Stimulated activated CD4-positive, alpha-beta T cell treated with anti-CD3 and anti-CD28 coated beads, TNF-alpha, amount 100 ng/mL, for 48 hours (primary cell): ENCODE measurements around the gene GALNT2.

ENCODE experiments used
- DNase-seq, 3 donors: peaks; one replicate each; pipeline ENCODE4 v3.0.0-alpha.2; 2020; ENCODE audit warnings: low read depth in 3 of 3

The GALNT2 gene

GRCh38 chr1:230276401-230276800 lies 209.4 kb downstream of the GALNT2 start:
- DNase-seq = no peak

GRCh38 chr1:230277201-230278025 lies 210.4 kb downstream of the GALNT2 start:
- DNase-seq = no peak

- no peak for DNase-seq
Observed at GRCh38 chr1:230278376-230278775, 211.3 kb downstream of the GALNT2 start.

GRCh38 chr1:230278871-230279582 lies 212.0 kb downstream of the GALNT2 start:
- no peak for DNase-seq

GRCh38 chr1:230279583-230279945 lies 212.5 kb downstream of the GALNT2 start:
- no peak for DNase-seq

GRCh38 chr1:230280054-230280795 lies 213.2 kb downstream of the GALNT2 start:
- no peak for DNase-seq

- DNase-seq = no peak
Observed at GRCh38 chr1:230280906-230281413, 213.9 kb downstream of the GALNT2 start.

GRCh38 chr1:230281556-230281955 lies 214.5 kb downstream of the GALNT2 start:
- no peak for DNase-seq

- DNase-seq = no peak
Observed at GRCh38 chr1:230282157-230282556, 215.1 kb downstream of the GALNT2 start.

- DNase-seq = no peak
Observed at GRCh38 chr1:230283678-230284077, 216.6 kb downstream of the GALNT2 start.

GRCh38 chr1:230284891-230285290 lies 217.9 kb downstream of the GALNT2 start:
- no peak for DNase-seq

GRCh38 chr1:230285351-230285750 lies 218.3 kb downstream of the GALNT2 start:
- no peak for DNase-seq

GRCh38 chr1:230286166-230286889 lies 219.3 kb downstream of the GALNT2 start:
- DNase-seq = no peak

GRCh38 chr1:230286890-230287269 lies 219.8 kb downstream of the GALNT2 start:
- no peak for DNase-seq

GRCh38 chr1:230287674-230288315 lies 220.8 kb downstream of the GALNT2 start:
- no peak for DNase-seq

GRCh38 chr1:230288641-230289349 lies 221.8 kb downstream of the GALNT2 start:
- no peak for DNase-seq

GRCh38 chr1:230289350-230289644 lies 222.3 kb downstream of the GALNT2 start:
- no peak for DNase-seq

GRCh38 chr1:230291731-230292620 lies 224.9 kb downstream of the GALNT2 start:
- no peak for DNase-seq

GRCh38 chr1:230292689-230293389 lies 225.8 kb downstream of the GALNT2 start:
- DNase-seq = no peak
